OCI-LY3 (cell line): ENCODE data around the gene FOXO4.

Experiments used
- H2AFZ ChIP-seq: fragments of 200-600, 300-600 bp; shearing (Covaris generic); 2 replicates; pipeline ENCODE4 v1.6.0; 2014; ENCODE audit warnings: antibody characterized with exemption, low read depth, low read length
- H3K27ac ChIP-seq: fragments of 200-600, 300-600 bp; sonication (generic); 2 replicates; pipeline ENCODE4 v1.5.1; 2014; ENCODE audit warnings: mild to moderate bottlenecking, low read length, moderate library complexity, mixed read lengths
- H3K27me3 ChIP-seq: fragments of 200-600, 300-600 bp; sonication (generic); 2 replicates; pipeline ENCODE4 v1.6.1; 2014; ENCODE audit warnings: low read depth, low read length, mixed read lengths
- H3K36me3 ChIP-seq: fragments of 200-600, 300-600 bp; sonication (generic); replicated peaks from 2 replicates; pipeline ENCODE3; 2014; ENCODE audit warnings: low read depth, low read length, mixed read lengths
- H3K4me1 ChIP-seq: fragments of 300-600, 200-600 bp; sonication (generic); 2 replicates; pipeline ENCODE4 v1.6.1; 2014; ENCODE audit warnings: low read length, mixed read lengths
- H3K4me2 ChIP-seq: fragments of 200-600, 300-600 bp; sonication (generic); 2 replicates; pipeline ENCODE4 v1.6.1; 2014; ENCODE audit warnings: low read length, mixed read lengths
- H3K4me3 ChIP-seq: fragments of 300-600, 200-600 bp; sonication (generic); 2 replicates; pipeline ENCODE4 v1.5.1; 2014; ENCODE audit warnings: antibody characterized with exemption, mild to moderate bottlenecking, low read length, moderate library complexity
- H3K79me2 ChIP-seq: fragments of 300-600, 200-600 bp; shearing (Covaris generic); 2 replicates; pipeline ENCODE4 v1.6.1; 2014; ENCODE audit warnings: mild to moderate bottlenecking, low read length, mixed read lengths
- H3K9ac ChIP-seq: fragments of 300-600, 200-600 bp; shearing (Covaris generic); 2 replicates; pipeline ENCODE4 v1.6.0; 2014; ENCODE audit warnings: mild to moderate bottlenecking, low read length, moderate library complexity
- H3K9me3 ChIP-seq: fragments of 200-600, 300-600 bp; shearing (Covaris generic); 2 replicates; pipeline ENCODE4 v1.6.1; 2014; ENCODE audit warnings: low read length, mixed read lengths; ENCODE audit not compliant: insufficient read depth
- H4K20me1 ChIP-seq: fragments of 200-600, 300-600 bp; sonication (generic); 2 replicates; pipeline ENCODE4 v1.6.1; 2016; ENCODE audit warnings: low read length, mixed read lengths; ENCODE audit not compliant: insufficient read depth
- EZH2phosphoT487 ChIP-seq: fragments of 200-600 bp; shearing (Covaris generic); IDR thresholded peaks from 2 replicates; pipeline ENCODE4 v1.6.1; 2018; ENCODE audit warnings: antibody characterized with exemption, mixed run types, low read depth
- TF ChIP-seq, protein P1 (sequence below): fragments of 200-600, 300-600 bp; sonication (generic); IDR thresholded peaks from 2 replicates; pipeline ENCODE4 v1.5.1; 2014; ENCODE audit warnings: antibody characterized with exemption, low read length, low read depth

Gene FOXO4

DNA sequence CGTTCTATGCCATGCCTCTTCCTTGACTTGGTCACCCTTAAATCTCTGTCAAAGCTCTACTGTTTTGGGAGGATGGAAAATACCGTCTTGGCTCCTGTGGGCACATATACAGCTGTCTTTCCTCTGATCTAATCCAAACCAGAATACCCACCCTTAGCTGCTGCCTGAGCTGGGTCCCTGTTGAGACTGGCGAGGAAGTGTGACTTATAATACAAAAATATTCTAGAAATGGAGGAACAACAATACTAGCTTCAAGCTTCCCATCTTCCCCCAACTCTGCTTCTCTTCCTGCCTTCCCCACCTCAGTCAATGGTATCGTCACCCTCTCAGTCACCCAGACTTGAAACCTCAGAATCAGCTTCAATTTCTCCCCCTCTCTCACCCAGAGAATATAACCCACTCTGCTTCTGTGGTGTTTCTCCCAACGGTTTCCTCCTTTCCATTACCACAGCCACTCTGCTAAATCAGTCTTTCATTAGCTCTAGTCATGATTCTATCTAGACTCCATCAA lies 16.3 kb downstream of the FOXO4 start:
- peak overlapping the region; percentile 89 for H3K4me2 ChIP-seq
- peaks cover 24% of the 10 kb centered on the region for H3K36me3 ChIP-seq
- peak overlapping the region; percentile 69 for H3K27ac ChIP-seq
- no peaks in the 10 kb centered on the region for H4K20me1 ChIP-seq
- peaks cover 23% of the 10 kb centered on the region for H3K4me1 ChIP-seq
- peaks cover 26% of the 10 kb centered on the region for H3K79me2 ChIP-seq
- H2AFZ ChIP-seq: peak overlapping the region; percentile 95
- H3K9me3 ChIP-seq: no peaks in the 10 kb centered on the region
- H3K4me3 ChIP-seq: peak overlapping the region; percentile 93
- TF ChIP-seq, protein P1, sequence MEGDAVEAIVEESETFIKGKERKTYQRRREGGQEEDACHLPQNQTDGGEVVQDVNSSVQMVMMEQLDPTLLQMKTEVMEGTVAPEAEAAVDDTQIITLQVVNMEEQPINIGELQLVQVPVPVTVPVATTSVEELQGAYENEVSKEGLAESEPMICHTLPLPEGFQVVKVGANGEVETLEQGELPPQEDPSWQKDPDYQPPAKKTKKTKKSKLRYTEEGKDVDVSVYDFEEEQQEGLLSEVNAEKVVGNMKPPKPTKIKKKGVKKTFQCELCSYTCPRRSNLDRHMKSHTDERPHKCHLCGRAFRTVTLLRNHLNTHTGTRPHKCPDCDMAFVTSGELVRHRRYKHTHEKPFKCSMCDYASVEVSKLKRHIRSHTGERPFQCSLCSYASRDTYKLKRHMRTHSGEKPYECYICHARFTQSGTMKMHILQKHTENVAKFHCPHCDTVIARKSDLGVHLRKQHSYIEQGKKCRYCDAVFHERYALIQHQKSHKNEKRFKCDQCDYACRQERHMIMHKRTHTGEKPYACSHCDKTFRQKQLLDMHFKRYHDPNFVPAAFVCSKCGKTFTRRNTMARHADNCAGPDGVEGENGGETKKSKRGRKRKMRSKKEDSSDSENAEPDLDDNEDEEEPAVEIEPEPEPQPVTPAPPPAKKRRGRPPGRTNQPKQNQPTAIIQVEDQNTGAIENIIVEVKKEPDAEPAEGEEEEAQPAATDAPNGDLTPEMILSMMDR: no peak
- TF ChIP-seq EZH2phosphoT487: no peak
- H3K27me3 ChIP-seq: no peaks in the 10 kb centered on the region
- peak overlapping the region; percentile 94 for H3K9ac ChIP-seq

DNA sequence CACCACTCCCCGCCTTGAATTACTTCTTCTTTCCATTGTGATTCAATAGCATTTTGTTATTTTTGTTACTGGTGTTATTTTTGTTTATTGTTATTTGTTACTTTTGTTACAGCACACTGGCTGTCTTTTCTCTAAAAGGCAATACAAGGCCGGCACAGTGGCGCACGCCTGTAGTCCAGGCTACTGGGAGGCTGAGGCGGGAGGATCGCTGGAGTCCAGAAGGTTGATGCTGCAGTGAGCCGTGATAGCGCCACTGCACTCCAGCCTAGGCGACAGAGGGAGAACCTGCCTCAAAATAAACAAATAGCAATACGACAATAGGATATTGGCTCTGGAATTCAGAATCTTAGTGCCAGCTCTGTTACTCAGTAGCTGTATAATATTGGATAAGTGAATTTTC lies 21.7 kb downstream of the FOXO4 start:
- TF ChIP-seq, protein P1: no peak
- H3K79me2 ChIP-seq: peaks cover 8% of the 10 kb centered on the region
- H3K9me3 ChIP-seq: no peaks in the 10 kb centered on the region
- H3K27me3 ChIP-seq: no peaks in the 10 kb centered on the region
- no peaks in the 10 kb centered on the region for H4K20me1 ChIP-seq
- H3K4me1 ChIP-seq: peaks cover 16% of the 10 kb centered on the region
- no peak overlapping the region for H2AFZ ChIP-seq
- H3K4me3 ChIP-seq: peak overlapping the region; percentile 91
- 0 out of 2 replicates have a peak overlapping the region, but pooled peaks have one; percentile 91 for H3K9ac ChIP-seq
- peak overlapping the region; percentile 75 for H3K4me2 ChIP-seq
- H3K36me3 ChIP-seq: peaks cover 13% of the 10 kb centered on the region
- no peak overlapping the region for H3K27ac ChIP-seq

DNA sequence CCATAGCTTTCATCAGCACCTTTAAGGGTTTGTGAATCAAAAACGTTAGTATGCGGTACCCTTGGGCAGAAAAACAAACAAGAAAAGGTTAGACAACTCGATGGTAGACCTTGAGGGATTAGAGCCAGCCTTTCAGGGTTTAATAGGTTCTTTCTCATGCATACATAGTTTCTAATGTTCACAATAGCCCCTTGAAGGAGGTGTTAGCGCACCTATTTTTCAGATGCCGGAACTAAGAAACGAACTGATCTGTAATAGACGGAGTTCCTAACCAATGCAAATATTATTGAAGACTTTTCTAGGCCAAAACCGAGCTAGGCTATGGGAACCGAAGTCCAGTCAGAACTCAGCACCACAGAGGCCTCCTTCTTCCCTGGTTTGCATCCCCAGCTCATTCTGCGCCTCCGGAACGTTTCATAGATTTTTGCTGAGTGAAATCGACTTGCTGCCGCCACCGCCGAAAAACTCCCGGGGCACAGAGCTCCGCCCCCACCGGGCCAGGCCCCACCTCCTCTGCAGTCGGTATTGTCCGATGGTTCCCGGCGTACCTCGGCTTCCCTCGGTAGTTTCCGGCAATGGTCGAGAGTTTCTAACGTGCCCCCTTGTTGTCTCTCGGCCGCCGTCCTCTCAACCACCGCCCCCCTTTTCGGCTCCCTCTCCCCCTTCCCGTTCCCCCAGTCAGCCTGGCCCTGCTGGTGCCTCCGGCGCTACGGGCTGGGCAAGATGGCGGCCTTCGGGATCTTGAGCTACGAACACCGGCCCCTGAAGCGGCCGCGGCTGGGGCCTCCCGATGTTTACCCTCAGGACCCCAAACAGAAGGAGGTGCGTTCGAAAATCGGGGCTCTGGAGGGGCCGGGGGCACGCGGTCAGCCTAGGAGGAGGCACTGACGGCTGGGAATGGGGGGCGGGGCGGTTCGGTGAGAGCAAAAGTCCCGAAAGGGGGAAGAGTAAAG lies 22.7 kb downstream of the FOXO4 start, which contains the start of gene MED12:
Gene MED12 (plus strand): TSS at position 565 of the 953 bp plus-strand sequence. CDS start 159 bp downstream, at position 724.
- Histone ChIP-seq H3K9ac (peak within 1 kb of the TSS; percentile 91), H3K79me2 (peaks cover 7% of the 10 kb centered on the region), H3K27me3 (no peaks in the 10 kb centered on the region), H3K9me3 (no peaks in the 10 kb centered on the region), H2AFZ (peak within 1 kb of the TSS; percentile 64; the same call in 1 of the 2 replicates), H3K4me3 (peak within 1 kb of the TSS; percentile 91), H3K4me1 (peaks cover 10% of the 10 kb centered on the region), H4K20me1 (no peaks in the 10 kb centered on the region), H3K36me3 (peaks cover 17% of the 10 kb centered on the region), H3K27ac (peak within 1 kb of the TSS; percentile 52), H3K4me2 (peak within 1 kb of the TSS; percentile 75)
- TF ChIP-seq, protein P1: no peak
- no peak for TF ChIP-seq EZH2phosphoT487

DNA sequence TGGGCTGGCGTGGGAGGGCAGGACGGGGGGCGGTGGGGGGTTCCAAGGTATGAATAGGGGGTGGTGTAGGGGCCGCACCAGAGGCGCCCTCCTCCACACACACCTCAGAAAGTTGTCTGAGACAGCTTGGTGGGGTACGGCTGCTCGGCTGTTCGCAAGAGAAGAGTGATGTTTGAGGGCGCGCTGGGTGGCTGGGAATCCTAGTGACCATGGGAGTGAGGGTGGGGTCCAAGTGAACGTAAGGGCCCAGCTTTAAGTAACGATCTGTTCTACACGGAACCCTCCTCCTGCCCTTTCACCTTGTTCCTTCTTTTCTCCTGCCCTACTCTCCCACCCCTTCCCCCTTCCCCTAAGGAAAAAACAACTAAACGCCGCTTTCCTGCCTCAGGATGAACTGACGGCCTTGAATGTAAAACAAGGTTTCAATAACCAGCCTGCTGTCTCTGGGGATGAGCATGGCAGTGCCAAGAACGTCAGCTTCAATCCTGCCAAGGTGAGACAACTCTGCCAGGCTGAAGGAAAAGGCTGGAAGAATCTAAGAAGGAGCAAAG lies 23.4 kb downstream of the FOXO4 start:
- H2AFZ ChIP-seq: no peak overlapping the region
- no peaks in the 10 kb centered on the region for H3K27me3 ChIP-seq
- H4K20me1 ChIP-seq: no peaks in the 10 kb centered on the region
- H3K27ac ChIP-seq: peak overlapping the region; percentile 52
- H3K4me1 ChIP-seq: peaks cover 10% of the 10 kb centered on the region
- peak overlapping the region; percentile 75 for H3K4me2 ChIP-seq
- TF ChIP-seq, protein P1: no peak
- no peak for TF ChIP-seq EZH2phosphoT487
- peaks cover 22% of the 10 kb centered on the region for H3K36me3 ChIP-seq
- peaks cover 7% of the 10 kb centered on the region for H3K79me2 ChIP-seq
- H3K4me3 ChIP-seq: peak overlapping the region; percentile 91
- no peaks in the 10 kb centered on the region for H3K9me3 ChIP-seq
- H3K9ac ChIP-seq: peak overlapping the region; percentile 91
